ENCODE measurements around the gene ARHGAP31.

ARHGAP31 gene

GRCh38 chr3:119437691-119438258 lies 143.6 kb downstream of the ARHGAP31 start:
- peaks cover 38% of the 10 kb centered on the region for H3K36me3 ChIP-seq (replicated peaks)
- no peaks in the 10 kb centered on the region for H3K27me3 ChIP-seq (replicated peaks)
- no peak overlapping the region for H3K4me3 ChIP-seq (ENCODE audit: low read depth, low read length)
- TF ChIP-seq CTCF (IDR thresholded peaks at IDR 0.05; ENCODE audit: low read depth, low read length, missing control alignments) = no peak
- in situ Hi-C loops (cut with HindIII; ENCODE audit: low pct_ligation_motif_present, low sequenced_read_pairs) = no loop called here
- no peak for DNase-seq
- no peak overlapping the region for H3K27ac ChIP-seq

- H3K27me3 ChIP-seq (replicated peaks) = no peaks in the 10 kb centered on the region
- H3K27ac ChIP-seq = no peak overlapping the region
- TF ChIP-seq CTCF (IDR thresholded peaks at IDR 0.05; ENCODE audit: low read depth, low read length, missing control alignments) = no peak
- H3K36me3 ChIP-seq (replicated peaks) = peaks cover 31% of the 10 kb centered on the region
- in situ Hi-C loops (cut with HindIII; ENCODE audit: low pct_ligation_motif_present, low sequenced_read_pairs) = no loop called here
- no peak overlapping the region for H3K4me3 ChIP-seq (ENCODE audit: low read depth, low read length)
- no peak for DNase-seq
Observed at GRCh38 chr3:119443179-119443578, 149.0 kb downstream of the ARHGAP31 start.

- no peak overlapping the region for H3K4me3 ChIP-seq (ENCODE audit: low read depth, low read length)
- H3K27ac ChIP-seq = no peak overlapping the region
- DNase-seq = no peak
- no peak for TF ChIP-seq CTCF (IDR thresholded peaks at IDR 0.05; ENCODE audit: low read depth, low read length, missing control alignments)
- in situ Hi-C loops (cut with HindIII; ENCODE audit: low pct_ligation_motif_present, low sequenced_read_pairs) = no loop called here
- H3K27me3 ChIP-seq (replicated peaks) = no peaks in the 10 kb centered on the region
- peaks cover 41% of the 10 kb centered on the region for H3K36me3 ChIP-seq (replicated peaks)
Observed at GRCh38 chr3:119444590-119444989, 150.4 kb downstream of the ARHGAP31 start.

- Histone ChIP-seq H3K27me3 (replicated peaks) (no peaks in the 10 kb centered on the region), H3K27ac (no peak overlapping the region), H3K4me3 (ENCODE audit: low read depth, low read length) (no peak overlapping the region), H3K36me3 (replicated peaks) (peaks cover 78% of the 10 kb centered on the region)
- in situ Hi-C loops (cut with HindIII; ENCODE audit: low pct_ligation_motif_present, low sequenced_read_pairs) = no loop called here
- no peak for DNase-seq
- TF ChIP-seq CTCF (IDR thresholded peaks at IDR 0.05; ENCODE audit: low read depth, low read length, missing control alignments) = no peak
Observed at GRCh38 chr3:119453822-119454221, 159.6 kb downstream of the ARHGAP31 start.

- Histone ChIP-seq H3K27ac (no peak overlapping the region), H3K27me3 (replicated peaks) (no peaks in the 10 kb centered on the region), H3K36me3 (replicated peaks) (peaks cover 81% of the 10 kb centered on the region), H3K4me3 (ENCODE audit: low read depth, low read length) (no peak overlapping the region)
- DNase-seq = no peak
- in situ Hi-C loops (cut with HindIII; ENCODE audit: low pct_ligation_motif_present, low sequenced_read_pairs) = no loop called here
- TF ChIP-seq CTCF (IDR thresholded peaks at IDR 0.05; ENCODE audit: low read depth, low read length, missing control alignments) = no peak
Observed at GRCh38 chr3:119456469-119456868, 162.3 kb downstream of the ARHGAP31 start.

- in situ Hi-C loops (cut with HindIII; ENCODE audit: low pct_ligation_motif_present, low sequenced_read_pairs) = no loop called here
- H3K36me3 ChIP-seq (replicated peaks) = peaks cover 81% of the 10 kb centered on the region
Observed at GRCh38 chr3:119457246-119457645, 163.1 kb downstream of the ARHGAP31 start.

More at GRCh38 chr3:119457246-119457645, 163.1 kb downstream of the ARHGAP31 start:
- TF ChIP-seq CTCF (IDR thresholded peaks at IDR 0.05; ENCODE audit: low read depth, low read length, missing control alignments) = no peak
- Histone ChIP-seq H3K27me3 (replicated peaks) (no peaks in the 10 kb centered on the region), H3K27ac (no peak overlapping the region), H3K4me3 (ENCODE audit: low read depth, low read length) (no peak overlapping the region)
- DNase-seq = no peak

Data from brain microvascular endothelial cell (primary cell).